Kidney (tissue), 14 donors: ENCODE data around the gene POLE2. TPM values are rescaled to one million over a fixed set of nuclear protein-coding genes. Genes with fewer than 3 reads are reported as not detected.
A peak's percentile ranks its signal among the peaks of the same experiment; 100 is the strongest.

Source experiments
- DNase-seq, 5 donors: peaks; one replicate each; pipeline ENCODE4 v3.0.0-alpha.2; 2013 to 2020
- FAIRE-seq: peaks from 2 replicates; lab custom pipeline; 2012; peaks lifted over from hg19 to GRCh38; lab: Jason Lieb, UNC
- H3K27ac ChIP-seq, 2 donors: one replicate each; pipeline ENCODE4 v1.7.0; 2013; ENCODE audit warnings: low read depth in 2 of 2, low read length in 2 of 2, inconsistent platforms in 1 of 2
- H3K27me3 ChIP-seq: one replicate; pipeline ENCODE4 v1.7.1; 2013; ENCODE audit warnings: low read length, inconsistent platforms; ENCODE audit not compliant: control insufficient read depth, insufficient read depth
- H3K36me3 ChIP-seq, 3 donors: one replicate each; pipeline versions ENCODE4 v1.7.0 to v1.7.1; 2013; ENCODE audit warnings: low read length in 3 of 3, control low read depth in 1 of 3, inconsistent platforms in 1 of 3; ENCODE audit not compliant: insufficient read depth in 3 of 3, control insufficient read depth in 2 of 3
- H3K4me1 ChIP-seq, 3 donors: one replicate each; pipeline versions ENCODE4 v1.7.0 to v1.7.1; 2013; ENCODE audit warnings: low read length in 3 of 3, inconsistent platforms in 1 of 3, low read depth in 1 of 3; ENCODE audit not compliant: control insufficient read depth in 2 of 3, insufficient read depth in 2 of 3
- H3K4me3 ChIP-seq, 3 donors: one replicate each; pipeline versions ENCODE4 v1.7.0 to v1.8.1; 2013; ENCODE audit warnings: low read length in 3 of 3, control low read depth in 1 of 3, inconsistent platforms in 1 of 3
- H3K9ac ChIP-seq, 3 donors: one replicate each; pipeline versions ENCODE4 v1.7.0 to v1.7.1; 2013; ENCODE audit warnings: low read length in 3 of 3, control low read depth in 1 of 3, inconsistent platforms in 1 of 3
- H3K9me3 ChIP-seq, 3 donors: one replicate each; pipeline versions ENCODE4 v1.7.0 to v1.7.1; 2013; ENCODE audit warnings: low read length in 3 of 3, control low read depth in 1 of 3, inconsistent platforms in 1 of 3; ENCODE audit not compliant: control insufficient read depth in 2 of 3, insufficient read depth in 1 of 3
- intact Hi-C: fragments of 100-400 bp; cut with DNase I; formaldehyde crosslinking; loops from one replicate; pipeline ENCODE4 v1.11.1; 2022
- polyA plus RNA-seq: library from polyadenylated mRNA; stranded (reverse); fragments of 350-450 nt; fragmentation: Illumina TruSeq; extraction: RNeasy Lipid Tissue Mini Kit (QIAGEN cat#74804); gene quantifications from one replicate; pipeline ENCODE4 v1.2.3, GENCODE V29; 2014; ENCODE audit warnings: low read depth, low replicate concordance; ENCODE audit not compliant: insufficient read depth
- total RNA-seq: library from RNA; stranded (reverse); fragmentation: NEBNext Ultra II Directional; extraction: Animal tissue kit (Norgen Biotek cat#: 25700); gene quantifications from one replicate; pipeline ENCODE4 v1.2.1, GENCODE V29; 2021
- TF ChIP-seq, protein P1 (sequence below): IDR thresholded peaks from 3 replicates; pipeline ENCODE4 v1.5.1; 2012; ENCODE audit warnings: mild to moderate bottlenecking, moderate library complexity, borderline replicate concordance; ENCODE audit not compliant: insufficient read depth; ENCODE audit errors: extremely low read depth
- donor health status: control.
- donor health status: control.
- donor health status: control.
- donor health status: control.
- donor health status: control.
- donor health status: DM: yes; HTN: yes; CAD: no.
- donor health status: Normal renal cell carcinoma (clear cell type).

Gene POLE2
- total and polyA plus RNA-seq, 2 donors from 2014 or later, result 0.58 to 2.6 TPM

DNA sequence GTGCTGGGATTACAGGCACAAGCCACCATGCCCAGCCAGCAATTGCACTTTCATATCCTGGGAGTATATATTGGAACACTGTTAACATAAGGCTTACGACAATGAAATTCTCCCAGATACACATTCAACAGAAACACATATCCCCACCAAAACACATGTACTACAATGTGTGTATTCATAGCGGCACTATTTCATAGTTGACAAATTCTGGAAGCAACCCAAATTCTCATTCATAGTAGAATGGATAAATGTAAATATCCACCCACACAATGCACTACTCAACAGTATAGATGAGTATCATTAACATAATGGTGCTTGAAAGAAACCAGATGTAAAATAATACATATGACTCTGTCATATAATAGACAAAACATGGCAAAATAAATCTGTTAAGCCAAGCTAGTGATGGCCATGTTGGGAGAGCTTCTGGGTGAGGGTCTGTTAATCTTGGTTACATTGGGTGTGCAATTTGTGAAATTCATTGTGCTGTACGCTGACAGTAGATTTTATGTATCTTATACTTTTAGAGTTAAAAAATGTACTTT lies 50.4 kb downstream of the POLE2 start:
- DNase-seq (no peak), FAIRE-seq (no peak)
- H3K4me1 ChIP-seq, result peaks cover 0 to 33% (median 17%) of the 10 kb centered on the region in 3 donors
- peaks cover 0 to 2% (median 0%) of the 10 kb centered on the region in 3 donors for H3K36me3 ChIP-seq
- no peak overlapping the region for H3K4me3 ChIP-seq
- no peak overlapping the region for H3K9ac ChIP-seq
- no peak overlapping the region for H3K27ac ChIP-seq
- no peaks in the 10 kb centered on the region for H3K27me3 ChIP-seq
- intact Hi-C loops, result no loop called here
- TF ChIP-seq, protein P1, sequence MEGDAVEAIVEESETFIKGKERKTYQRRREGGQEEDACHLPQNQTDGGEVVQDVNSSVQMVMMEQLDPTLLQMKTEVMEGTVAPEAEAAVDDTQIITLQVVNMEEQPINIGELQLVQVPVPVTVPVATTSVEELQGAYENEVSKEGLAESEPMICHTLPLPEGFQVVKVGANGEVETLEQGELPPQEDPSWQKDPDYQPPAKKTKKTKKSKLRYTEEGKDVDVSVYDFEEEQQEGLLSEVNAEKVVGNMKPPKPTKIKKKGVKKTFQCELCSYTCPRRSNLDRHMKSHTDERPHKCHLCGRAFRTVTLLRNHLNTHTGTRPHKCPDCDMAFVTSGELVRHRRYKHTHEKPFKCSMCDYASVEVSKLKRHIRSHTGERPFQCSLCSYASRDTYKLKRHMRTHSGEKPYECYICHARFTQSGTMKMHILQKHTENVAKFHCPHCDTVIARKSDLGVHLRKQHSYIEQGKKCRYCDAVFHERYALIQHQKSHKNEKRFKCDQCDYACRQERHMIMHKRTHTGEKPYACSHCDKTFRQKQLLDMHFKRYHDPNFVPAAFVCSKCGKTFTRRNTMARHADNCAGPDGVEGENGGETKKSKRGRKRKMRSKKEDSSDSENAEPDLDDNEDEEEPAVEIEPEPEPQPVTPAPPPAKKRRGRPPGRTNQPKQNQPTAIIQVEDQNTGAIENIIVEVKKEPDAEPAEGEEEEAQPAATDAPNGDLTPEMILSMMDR, result no peak
- no peaks in the 10 kb centered on the region for H3K9me3 ChIP-seq

DNA sequence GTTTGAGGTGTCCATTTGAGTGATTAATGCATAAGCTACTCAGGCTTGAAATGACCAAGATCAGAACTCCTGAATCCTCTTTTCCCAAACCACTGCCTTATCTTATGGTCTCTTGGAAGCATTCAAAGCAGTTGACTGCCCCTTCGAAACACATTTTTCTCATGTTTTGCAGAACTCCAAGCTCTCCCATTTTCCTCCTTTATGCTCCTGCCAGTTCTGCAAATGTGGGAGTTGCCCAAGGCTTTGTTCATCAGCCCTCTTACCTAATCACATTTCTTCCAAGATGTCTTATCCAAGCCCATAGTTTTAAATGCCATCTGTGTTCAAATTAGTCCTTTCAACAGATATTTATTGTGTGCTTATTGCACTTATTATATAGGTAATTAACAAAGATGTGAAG lies 51.1 kb downstream of the POLE2 start:
- Histone ChIP-seq H3K4me1 (peaks cover 0 to 29% (median 13%) of the 10 kb centered on the region in 3 donors), H3K27ac (no peak overlapping the region), H3K36me3 (peaks cover 0 to 2% (median 0%) of the 10 kb centered on the region in 3 donors), H3K9me3 (no peaks in the 10 kb centered on the region), H3K9ac (no peak overlapping the region), H3K27me3 (no peaks in the 10 kb centered on the region), H3K4me3 (no peak overlapping the region)
- FAIRE-seq (no peak), DNase-seq (no peak)
- TF ChIP-seq, protein P1, result no peak
- intact Hi-C loops, result no loop called here

DNA sequence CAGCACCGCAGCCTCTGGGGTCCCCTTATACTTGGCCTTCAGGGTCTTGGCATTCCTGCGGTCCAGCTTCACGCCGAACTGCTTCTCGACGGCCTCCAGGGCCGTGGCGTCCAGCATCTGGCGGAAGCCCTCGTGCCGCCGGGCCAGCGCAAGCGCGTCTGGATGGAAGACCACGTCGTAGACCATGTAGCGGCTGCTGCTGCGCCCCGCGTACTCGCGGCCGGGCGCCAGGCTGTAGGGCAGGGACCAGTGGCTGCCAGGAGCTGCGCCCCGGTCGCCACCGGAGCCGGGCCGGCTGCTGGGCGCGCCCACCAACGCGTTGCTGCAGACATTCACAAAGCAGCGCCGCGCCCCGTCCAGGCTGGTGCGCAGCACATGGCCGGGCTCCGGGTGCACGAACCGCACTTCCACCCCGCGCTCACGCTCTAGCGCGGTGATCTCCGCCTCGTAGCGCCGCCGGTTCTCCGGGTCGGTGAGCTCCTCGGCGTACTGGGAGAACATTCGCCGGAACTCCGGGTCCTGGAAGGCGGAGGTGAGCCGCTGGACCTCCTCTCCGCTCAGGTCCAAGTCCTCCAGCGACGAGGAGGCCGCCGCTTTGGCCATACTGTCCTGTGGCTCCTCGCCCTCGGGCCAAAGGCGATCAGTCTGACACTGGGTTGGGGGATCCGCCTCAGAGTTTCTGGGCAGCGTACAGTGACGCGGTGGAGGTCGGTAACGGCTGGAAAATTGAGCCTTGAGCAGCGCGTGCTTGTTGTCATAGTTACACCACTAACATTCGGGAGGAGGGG lies 53.3 kb downstream of the POLE2 start, which contains the start of gene DNAAF2:
TSS of gene DNAAF2 (minus strand) at position 698 of the 788 bp plus-strand sequence. CDS start at position 603, 95 bp downstream.
- H3K4me3 ChIP-seq, result peak within 1 kb of the TSS; percentile 67 to 98 (median 78)
- intact Hi-C loops, result no loop called here
- H3K9ac ChIP-seq, result peak within 1 kb of the TSS; percentile 60 to 89 (median 69)
- TF ChIP-seq, protein P1, result no peak
- peaks cover 0 to 15% (median 2%) of the 10 kb centered on the region in 3 donors for H3K4me1 ChIP-seq
- H3K27me3 ChIP-seq, result no peaks in the 10 kb centered on the region
- peak within 1 kb of the TSS; percentile 99 for H3K27ac ChIP-seq
- no peak for FAIRE-seq
- peaks cover 0 to 2% (median 0%) of the 10 kb centered on the region in 3 donors for H3K36me3 ChIP-seq
- peak; percentile 87 to 94 (median 89) for DNase-seq
- no peaks in the 10 kb centered on the region for H3K9me3 ChIP-seq
